Measurements from ENCODE around the gene TAS2R1. TPM values are rescaled to one million over a fixed set of nuclear protein-coding genes. Genes with fewer than 3 reads are reported as not detected.

Gene TAS2R1
- total and polyA plus RNA-seq, 2 donors (not counting 1 experiment from before 2014, with no cell fraction given), result not detected

GRCh38 chr5:9608093-9608492 is 22.1 kb downstream of the TAS2R1 start:
- Histone ChIP-seq H3K36me3 (replicated peaks in 1 of 2; ENCODE audit: control extremely low read depth in 1 of 2, control insufficient read depth in 1 of 2, extremely low read depth in 1 of 2, insufficient read depth in 2 of 2, low read length in 1 of 2) (no peaks in the 10 kb centered on the region), H3K4me2 (replicated peaks; ENCODE audit: low read depth, low read length, poor library complexity, severe bottlenecking) (no peak overlapping the region), H3K4me3 (ENCODE audit: control extremely low read depth in 1 of 5, extremely low read depth in 1 of 5, insufficient read depth in 1 of 5, low read depth in 2 of 5, low read length in 4 of 5) (no peak overlapping the region), H3K27ac (ENCODE audit: low read length in 2 of 2) (no peak overlapping the region), H3K9me3 (ENCODE audit: control extremely low read depth in 1 of 3, control insufficient read depth in 2 of 3, insufficient read depth in 1 of 3, low read length in 2 of 3) (peaks cover 0 to 4% (median 0%) of the 10 kb centered on the region in 3 donors), H3K27me3 (replicated peaks in 1 of 4; ENCODE audit: control extremely low read depth in 1 of 4, control insufficient read depth in 3 of 4, insufficient read depth in 4 of 4, low read length in 3 of 4) (no peaks in the 10 kb centered on the region), H2AFZ (ENCODE audit: insufficient read depth, low read depth, low read length, poor library complexity, severe bottlenecking) (no peak overlapping the region), H3K4me1 (ENCODE audit: control insufficient read depth in 2 of 2, insufficient read depth in 2 of 2, low read length in 2 of 2) (no peaks in the 10 kb centered on the region), H4K20me1 (ENCODE audit: control insufficient read depth, insufficient read depth, low read length, poor library complexity, severe bottlenecking) (no peaks in the 10 kb centered on the region), H3K79me2 (ENCODE audit: control insufficient read depth, insufficient read depth, low read length) (no peaks in the 10 kb centered on the region), H3K9ac (ENCODE audit: low read length) (no peak overlapping the region)
- TF ChIP-seq CTCF (IDR thresholded peaks at IDR 0.05), result no peak
- TF ChIP-seq EZH2 (IDR thresholded peaks at IDR 0.05; ENCODE audit: borderline replicate concordance, insufficient read depth, low read depth, low read length, poor library complexity, severe bottlenecking), result no peak
- Mint-ChIP-seq H3K4me1 (no peaks in the 10 kb centered on the region), H3K27me3 (no peaks in the 10 kb centered on the region), H3K4me3 (no peak overlapping the region), H3K9me3 (ENCODE audit: insufficient read depth) (peaks cover 3% of the 10 kb centered on the region), H3K27ac (no peak overlapping the region)
- no peak for ATAC-seq (ENCODE audit: low read depth)
- WGBS (ENCODE audit: insufficient coverage), result no CpG with 5 or more reads among the region's 2 CpGs
- ChIA-PET CTCF (no interaction called here), POLR2A (no interaction called here)
- DNase-seq, result no peak
- intact Hi-C loops (cut with micrococcal nuclease), result no loop called here

- no peaks in the 10 kb centered on the region for H4K20me1 ChIP-seq (ENCODE audit: control insufficient read depth, insufficient read depth, low read length, poor library complexity, severe bottlenecking)
- no peaks in the 10 kb centered on the region for H3K9me3 Mint-ChIP-seq (ENCODE audit: insufficient read depth)
- no peaks in the 10 kb centered on the region for H3K27me3 Mint-ChIP-seq
- H3K4me3 Mint-ChIP-seq, result no peak overlapping the region
- intact Hi-C loops (cut with micrococcal nuclease), result no loop called here
- H2AFZ ChIP-seq (ENCODE audit: insufficient read depth, low read depth, low read length, poor library complexity, severe bottlenecking), result no peak overlapping the region
- no peaks in the 10 kb centered on the region for H3K27me3 ChIP-seq (replicated peaks in 1 of 4; ENCODE audit: control extremely low read depth in 1 of 4, control insufficient read depth in 3 of 4, insufficient read depth in 4 of 4, low read length in 3 of 4)
- TF ChIP-seq EZH2 (IDR thresholded peaks at IDR 0.05; ENCODE audit: borderline replicate concordance, insufficient read depth, low read depth, low read length, poor library complexity, severe bottlenecking), result no peak
- TF ChIP-seq CTCF (IDR thresholded peaks at IDR 0.05), result no peak
- no peak overlapping the region for H3K9ac ChIP-seq (ENCODE audit: low read length)
- H3K27ac Mint-ChIP-seq, result no peak overlapping the region
- POLR2A ChIA-PET, result no interaction called here
- no peaks in the 10 kb centered on the region for H3K4me1 ChIP-seq (ENCODE audit: control insufficient read depth in 2 of 2, insufficient read depth in 2 of 2, low read length in 2 of 2)
- H3K79me2 ChIP-seq (ENCODE audit: control insufficient read depth, insufficient read depth, low read length), result no peaks in the 10 kb centered on the region
- ATAC-seq (ENCODE audit: low read depth), result no peak
- 89% methylated on average over 3 of the region's 6 CpGs for WGBS (ENCODE audit: insufficient coverage)
- no peaks in the 10 kb centered on the region for H3K4me1 Mint-ChIP-seq
- H3K27ac ChIP-seq (ENCODE audit: low read length in 2 of 2), result no peak overlapping the region
- CTCF ChIA-PET, result no interaction called here
- no peaks in the 10 kb centered on the region for H3K36me3 ChIP-seq (replicated peaks in 1 of 2; ENCODE audit: control extremely low read depth in 1 of 2, control insufficient read depth in 1 of 2, extremely low read depth in 1 of 2, insufficient read depth in 2 of 2, low read length in 1 of 2)
- no peak for DNase-seq
- peaks cover 0 to 11% (median 0%) of the 10 kb centered on the region in 3 donors for H3K9me3 ChIP-seq (ENCODE audit: control extremely low read depth in 1 of 3, control insufficient read depth in 2 of 3, insufficient read depth in 1 of 3, low read length in 2 of 3)
- no peak overlapping the region for H3K4me3 ChIP-seq (ENCODE audit: control extremely low read depth in 1 of 5, extremely low read depth in 1 of 5, insufficient read depth in 1 of 5, low read depth in 2 of 5, low read length in 4 of 5)
- no peak overlapping the region for H3K4me2 ChIP-seq (replicated peaks; ENCODE audit: low read depth, low read length, poor library complexity, severe bottlenecking)
Observed at GRCh38 chr5:9605041-9605838, 24.9 kb downstream of the TAS2R1 start.
